HepG2 (cell line): Measurements from ENCODE around the gene EMILIN1. TPM values are rescaled to one million over a fixed set of nuclear protein-coding genes. Genes with fewer than 3 reads are reported as not detected.

ENCODE experiments used
- ETS1 ChIP-seq: sonication (generic); formaldehyde crosslinking; IDR thresholded peaks from 2 replicates; pipeline ENCODE4 v1.4.0; 2020; ENCODE audit warnings: missing genetic modification reagents
- GATAD1 ChIP-seq: IDR thresholded peaks from 2 replicates; pipeline ENCODE4 v1.6.1; 2016; ENCODE audit warnings: missing genetic modification reagents, missing compliant biosample characterization
- HMGA1 ChIP-seq: sonication (generic); formaldehyde crosslinking; conservative IDR thresholded peaks from 2 replicates; pipeline ENCODE4 v1.4.0; 2020; ENCODE audit warnings: missing genetic modification reagents
- HNF4G ChIP-seq, 2 experiments: sonication (generic) in 1 of 2; formaldehyde crosslinking in 1 of 2; IDR thresholded peaks; 2 replicates each; pipeline versions ENCODE4 v1.4.0 to v1.6.1; 2011 to 2020; ENCODE audit warnings: borderline replicate concordance in 2 of 2, low read depth in 2 of 2, mild to moderate bottlenecking in 2 of 2, low read length in 1 of 2, missing genetic modification reagents in 1 of 2, moderate library complexity in 1 of 2
- KDM1A ChIP-seq: IDR thresholded peaks from 2 replicates; pipeline ENCODE4 v1.6.1; 2016; ENCODE audit warnings: missing compliant biosample characterization
- MYC ChIP-seq: sonication (generic); formaldehyde crosslinking; IDR thresholded peaks from 2 replicates; pipeline ENCODE4 v1.9.0; 2021; ENCODE audit warnings: missing genetic modification reagents, borderline replicate concordance
- SETDB1 ChIP-seq: sonication (generic); formaldehyde crosslinking; IDR thresholded peaks from 2 replicates; pipeline ENCODE4 v1.5.1; 2020; ENCODE audit warnings: missing genetic modification reagents, mild to moderate bottlenecking, borderline replicate concordance
- SIN3A ChIP-seq: IDR thresholded peaks from 2 replicates; pipeline ENCODE4 v1.6.1; 2011; ENCODE audit warnings: low read depth, mild to moderate bottlenecking, control low read depth, low read length, borderline replicate concordance
- TRIM22 ChIP-seq: fragments of 450-650 bp; IDR thresholded peaks from 2 replicates; pipeline ENCODE4 v1.6.1; 2017
- WIZ ChIP-seq: sonication (generic); formaldehyde crosslinking; IDR thresholded peaks from 2 replicates; pipeline ENCODE4 v1.5.1; 2020; ENCODE audit warnings: mild to moderate bottlenecking, missing genetic modification reagents
- ZBTB33 ChIP-seq: sonication (generic); formaldehyde crosslinking; IDR thresholded peaks from 2 replicates; pipeline ENCODE4 v1.4.0; 2020; ENCODE audit warnings: missing genetic modification reagents
- ZBTB40 ChIP-seq, 2 experiments: fragments of 450-650 bp in 1 of 2; sonication (generic) in 1 of 2; formaldehyde crosslinking in 1 of 2; IDR thresholded peaks; 2 replicates each; pipeline versions ENCODE4 v1.6.1 to v1.8.0; 2016 to 2022; ENCODE audit warnings: antibody characterized with exemption in 1 of 2, mild to moderate bottlenecking in 1 of 2, missing genetic modification reagents in 1 of 2
- ZNF235 ChIP-seq: sonication (generic); formaldehyde crosslinking; IDR thresholded peaks from 2 replicates; pipeline ENCODE4 v1.8.1; 2023; ENCODE audit warnings: mild to moderate bottlenecking, missing genetic modification reagents, borderline replicate concordance
- ZNF253 ChIP-seq: sonication (generic); formaldehyde crosslinking; IDR thresholded peaks from 2 replicates; pipeline ENCODE4 v1.8.0; 2022; ENCODE audit warnings: mild to moderate bottlenecking, missing genetic modification reagents, borderline replicate concordance
- ZNF3 ChIP-seq: IDR thresholded peaks from 2 replicates; pipeline ENCODE4 v1.7.0; 2017; ENCODE audit warnings: inconsistent platforms
- ZNF598 ChIP-seq: sonication (generic); formaldehyde crosslinking; IDR thresholded peaks from 2 replicates; pipeline ENCODE4 v1.5.1; 2020; ENCODE audit warnings: mild to moderate bottlenecking, missing genetic modification reagents, borderline replicate concordance
- polyA plus RNA-seq, 8 experiments: library from polyadenylated mRNA; depleted of rRNA in 3 of 8; stranded (reverse) in 7 of 8; unstranded in 1 of 8; fragments of >200 nt; fragmentation: Illumina TruSeq in 4 of 8; extraction: Trizol in 4 of 8; gene quantifications; 2 replicates each; pipeline versions ENCODE4 v1.2.1 to v1.2.3, GENCODE V29; 2011 to 2016; ENCODE audit warnings: low read depth in 4 of 8, missing spikeins in 1 of 8, mixed read lengths in 1 of 8; ENCODE audit not compliant: insufficient read depth in 1 of 8
- total RNA-seq, 5 experiments: library from RNA; depleted of rRNA; stranded (reverse); fragments of >200 nt; fragmentation: Illumina TruSeq; extraction: Trizol; gene quantifications; 2 replicates each; pipeline ENCODE4 v1.2.3, GENCODE V29; 2016; ENCODE audit warnings: low read depth in 1 of 5

EMILIN1 gene
- total and polyA plus RNA-seq, 2 of the 13 experiments (the other 11 are each of a cell fraction or from before 2014, with no cell fraction given): 8.1 to 9.7 TPM

- TF ChIP-seq ZNF235 (CRISPR knock-in tag): no peak
- TF ChIP-seq KDM1A: no peak
- no peak for TF ChIP-seq SETDB1
- TF ChIP-seq ZBTB40 (IDR thresholded peaks at IDR 0.05): no peak
- no peak for TF ChIP-seq ZBTB40 (CRISPR knock-in tag; IDR thresholded peaks at IDR 0.05)
- no peak for TF ChIP-seq SIN3A
- TF ChIP-seq HNF4G (IDR thresholded peaks at IDR 0.05; ENCODE audit: borderline replicate concordance, low read depth, low read length): peak; percentile 73
- TF ChIP-seq HNF4G (CRISPR knock-in tag; IDR thresholded peaks at IDR 0.05; ENCODE audit: borderline replicate concordance, low read depth): no peak; the same call in 1 of the 2 replicates
- TF ChIP-seq ETS1 (CRISPR knock-in tag): no peak
- TF ChIP-seq ZNF253: no peak
- TF ChIP-seq ZNF598: no peak
- TF ChIP-seq ZNF3 (CRISPR knock-in tag): no peak
- TF ChIP-seq ZBTB33: no peak
- TF ChIP-seq HMGA1: no peak
- no peak for TF ChIP-seq TRIM22
- TF ChIP-seq WIZ (CRISPR knock-in tag): peak; percentile 44; the same call in 1 of the 2 replicates
- no peak for TF ChIP-seq GATAD1
- no peak for TF ChIP-seq MYC (CRISPR knock-in tag)
Measured at GRCh38 chr2:27126252-27126710, 47.9 kb downstream of the EMILIN1 start (continued).
